ENCODE results near the gene TBC1D20. TPM values are rescaled to one million over a fixed set of nuclear protein-coding genes. Genes with fewer than 3 reads are reported as not detected.

TBC1D20 gene
- total RNA-seq, 1 donor from 2014 or later: 30.9 TPM

GRCh38 chr20:445514-446336 is 16.6 kb downstream of the TBC1D20 start:
- no peak overlapping the region for H3K4me3 ChIP-seq
- no peak overlapping the region for H3K27ac ChIP-seq
- peaks cover 0 to 39% of the 10 kb centered on the region in 2 donors for H3K36me3 ChIP-seq
- H3K4me1 ChIP-seq: peaks cover 21% of the 10 kb centered on the region
- no peak for DNase-seq (ENCODE audit: extremely low spot score in 2 of 2)
- no peaks in the 10 kb centered on the region for H3K27me3 ChIP-seq
- TF ChIP-seq POLR2AphosphoS5 (IDR thresholded peaks at IDR 0.05; ENCODE audit: insufficient read depth in 1 of 2, low read depth in 1 of 2): no peak
- TF ChIP-seq, protein P1, sequence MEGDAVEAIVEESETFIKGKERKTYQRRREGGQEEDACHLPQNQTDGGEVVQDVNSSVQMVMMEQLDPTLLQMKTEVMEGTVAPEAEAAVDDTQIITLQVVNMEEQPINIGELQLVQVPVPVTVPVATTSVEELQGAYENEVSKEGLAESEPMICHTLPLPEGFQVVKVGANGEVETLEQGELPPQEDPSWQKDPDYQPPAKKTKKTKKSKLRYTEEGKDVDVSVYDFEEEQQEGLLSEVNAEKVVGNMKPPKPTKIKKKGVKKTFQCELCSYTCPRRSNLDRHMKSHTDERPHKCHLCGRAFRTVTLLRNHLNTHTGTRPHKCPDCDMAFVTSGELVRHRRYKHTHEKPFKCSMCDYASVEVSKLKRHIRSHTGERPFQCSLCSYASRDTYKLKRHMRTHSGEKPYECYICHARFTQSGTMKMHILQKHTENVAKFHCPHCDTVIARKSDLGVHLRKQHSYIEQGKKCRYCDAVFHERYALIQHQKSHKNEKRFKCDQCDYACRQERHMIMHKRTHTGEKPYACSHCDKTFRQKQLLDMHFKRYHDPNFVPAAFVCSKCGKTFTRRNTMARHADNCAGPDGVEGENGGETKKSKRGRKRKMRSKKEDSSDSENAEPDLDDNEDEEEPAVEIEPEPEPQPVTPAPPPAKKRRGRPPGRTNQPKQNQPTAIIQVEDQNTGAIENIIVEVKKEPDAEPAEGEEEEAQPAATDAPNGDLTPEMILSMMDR (IDR thresholded peaks at IDR 0.05): no peak
- no peak for TF ChIP-seq POLR2A (IDR thresholded peaks at IDR 0.05)
- no peaks in the 10 kb centered on the region for H3K9me3 ChIP-seq
- intact Hi-C loops (cut with DNase I): no loop called here

- Histone ChIP-seq H3K36me3 (peaks cover 0 to 46% of the 10 kb centered on the region in 2 donors), H3K27ac (no peak overlapping the region)
Measured at GRCh38 chr20:444862-445426, 17.4 kb downstream of the TBC1D20 start.

GRCh38 chr20:444117-444516 is 18.2 kb downstream of the TBC1D20 start:
- H3K36me3 ChIP-seq: peaks cover 0 to 53% of the 10 kb centered on the region in 2 donors
- H3K27ac ChIP-seq: no peak overlapping the region
- H3K27me3 ChIP-seq: no peaks in the 10 kb centered on the region
- no peaks in the 10 kb centered on the region for H3K9me3 ChIP-seq
- intact Hi-C loops (cut with DNase I): no loop called here
- H3K4me3 ChIP-seq: no peak overlapping the region
- H3K4me1 ChIP-seq: peaks cover 24% of the 10 kb centered on the region
- no peak for TF ChIP-seq POLR2A (IDR thresholded peaks at IDR 0.05)
- DNase-seq (ENCODE audit: extremely low spot score in 2 of 2): no peak

More at GRCh38 chr20:444862-445426, 17.4 kb downstream of the TBC1D20 start:
- no peaks in the 10 kb centered on the region for H3K27me3 ChIP-seq
- no peak for DNase-seq (ENCODE audit: extremely low spot score in 2 of 2)
- peaks cover 18% of the 10 kb centered on the region for H3K4me1 ChIP-seq
- no peak overlapping the region for H3K4me3 ChIP-seq
- H3K9me3 ChIP-seq: no peaks in the 10 kb centered on the region
- TF ChIP-seq POLR2A (IDR thresholded peaks at IDR 0.05): no peak
- TF ChIP-seq, protein P1 (IDR thresholded peaks at IDR 0.05): no peak
- no peak for TF ChIP-seq POLR2AphosphoS5 (IDR thresholded peaks at IDR 0.05; ENCODE audit: insufficient read depth in 1 of 2, low read depth in 1 of 2)
- intact Hi-C loops (cut with DNase I): no loop called here

DNA sequence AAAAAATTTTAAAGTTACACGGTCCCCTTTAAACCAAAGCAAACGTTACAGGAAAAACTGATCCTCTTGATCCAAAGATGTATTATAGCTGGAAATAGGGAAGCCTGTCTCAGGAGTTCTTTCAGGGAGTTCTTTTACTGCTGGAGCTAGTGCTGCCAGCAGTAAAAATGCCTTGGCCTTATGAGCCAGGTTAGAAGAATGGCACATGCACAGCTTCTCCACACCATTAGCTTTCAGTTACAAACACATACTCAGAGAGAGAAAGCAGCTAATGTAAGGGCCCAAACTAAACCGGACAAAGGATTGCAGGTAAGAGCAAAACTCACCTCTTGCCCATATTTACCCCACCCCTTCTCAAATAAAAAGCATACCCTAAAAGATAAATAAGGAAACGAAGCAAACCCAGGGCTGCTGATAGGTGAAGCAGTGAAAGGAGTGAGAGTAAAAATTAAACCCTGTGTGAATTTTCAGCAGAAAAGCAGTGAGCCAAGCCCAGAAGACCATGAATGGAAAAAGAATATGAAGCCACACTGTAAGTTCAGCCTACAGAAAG is 19.0 kb downstream of the TBC1D20 start:
- no peak overlapping the region for H3K4me3 ChIP-seq
- no peak for DNase-seq (ENCODE audit: extremely low spot score in 2 of 2)
- TF ChIP-seq, protein P1 (IDR thresholded peaks at IDR 0.05): no peak
- intact Hi-C loops (cut with DNase I): no loop called here
- no peaks in the 10 kb centered on the region for H3K9me3 ChIP-seq
- peaks cover 28% of the 10 kb centered on the region for H3K4me1 ChIP-seq
- peaks cover 0 to 60% of the 10 kb centered on the region in 2 donors for H3K36me3 ChIP-seq
- H3K27ac ChIP-seq: no peak overlapping the region
- H3K27me3 ChIP-seq: no peaks in the 10 kb centered on the region

DNA sequence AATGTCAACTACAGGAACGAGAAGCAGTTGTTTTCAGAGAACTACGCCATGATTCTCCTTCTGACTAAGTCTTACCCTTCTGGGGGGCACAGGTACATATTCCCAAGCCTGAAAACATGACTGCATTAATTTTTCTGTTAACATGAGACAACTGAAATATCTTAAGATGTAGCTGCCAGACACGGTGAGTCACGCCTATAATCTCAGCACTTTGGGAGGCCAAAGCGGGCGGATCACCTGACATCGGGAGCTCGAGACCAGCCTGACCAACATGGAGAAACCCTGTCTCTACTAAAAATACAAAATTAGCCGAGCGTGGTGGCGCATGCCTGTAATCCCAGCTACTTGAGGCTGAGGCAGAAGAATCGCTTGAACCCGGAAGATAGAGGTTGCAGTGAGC is 21.7 kb downstream of the TBC1D20 start:
- no peak for TF ChIP-seq POLR2AphosphoS5 (IDR thresholded peaks at IDR 0.05; ENCODE audit: insufficient read depth in 1 of 2, low read depth in 1 of 2)
- no peak for TF ChIP-seq POLR2A (IDR thresholded peaks at IDR 0.05)
- TF ChIP-seq, protein P1 (IDR thresholded peaks at IDR 0.05): no peak
- H3K4me1 ChIP-seq: peaks cover 22% of the 10 kb centered on the region
- no peaks in the 10 kb centered on the region for H3K27me3 ChIP-seq
- intact Hi-C loops (cut with DNase I): no loop called here
- H3K9me3 ChIP-seq: no peaks in the 10 kb centered on the region
- H3K36me3 ChIP-seq: peaks cover 0 to 75% of the 10 kb centered on the region in 2 donors
- DNase-seq (ENCODE audit: extremely low spot score in 2 of 2): no peak
- H3K4me3 ChIP-seq: no peak overlapping the region
- H3K27ac ChIP-seq: no peak overlapping the region

Measured in vagina (tissue), 2 donors.